ENCODE data around the gene CCL21.

DNA sequence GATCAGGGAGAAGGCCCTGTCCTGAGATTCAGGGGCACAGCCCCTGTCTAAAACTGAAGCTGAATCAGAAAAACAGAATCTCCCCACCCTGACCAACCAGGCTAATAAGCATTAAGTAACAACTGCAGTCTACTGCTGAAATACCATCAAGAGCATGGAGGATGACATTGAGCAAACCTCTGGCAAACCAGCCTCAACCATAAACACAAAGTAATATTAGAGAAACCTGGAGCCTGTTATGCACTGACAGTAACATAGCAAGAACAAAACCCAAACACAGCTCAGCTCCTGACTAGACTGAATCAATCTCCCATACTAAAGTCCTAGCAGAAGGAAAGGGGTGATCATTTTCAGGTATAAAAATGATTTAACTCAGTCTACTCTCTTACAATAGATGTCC, 24.8 kb upstream of the CCL21 start:
- TF ChIP-seq CTCF (IDR thresholded peaks at IDR 0.05; ENCODE audit: insufficient read depth, low read length) (no peak), GABPA (IDR thresholded peaks at IDR 0.05; ENCODE audit: low read depth) (no peak), POLR2AphosphoS5 (IDR thresholded peaks at IDR 0.05; ENCODE audit: low read depth) (no peak), REST (IDR thresholded peaks at IDR 0.05; ENCODE audit: insufficient replicate concordance, low read depth) (no peak), SPI1 (IDR thresholded peaks at IDR 0.05; ENCODE audit: borderline replicate concordance, low read depth) (no peak)
